Left ventricle myocardium inferior (tissue), 1 donor: ENCODE results near the gene ACADL. TPM values are rescaled to one million over a fixed set of nuclear protein-coding genes. Genes with fewer than 3 reads are reported as not detected.

Source experiments
- DNase-seq: peaks from one replicate; pipeline ENCODE4 v3.0.0-alpha.2; 2020
- H3K27ac ChIP-seq: fragments of 200-600 bp; replicated peaks from 2 replicates; pipeline ENCODE4 v1.8.0; 2021
- H3K27me3 ChIP-seq: fragments of 200-600 bp; 2 replicates; pipeline ENCODE4 v1.8.0; 2021; ENCODE audit warnings: low read depth
- H3K36me3 ChIP-seq: fragments of 200-600 bp; 2 replicates; pipeline ENCODE4 v1.8.0; 2021
- H3K4me1 ChIP-seq: fragments of 200-600 bp; 2 replicates; pipeline ENCODE4 v1.8.0; 2021
- H3K4me3 ChIP-seq: fragments of 200-600 bp; 2 replicates; pipeline ENCODE4 v1.8.0; 2021; ENCODE audit warnings: mild to moderate bottlenecking, moderate library complexity
- H3K9me3 ChIP-seq: fragments of 200-600 bp; replicated peaks from 2 replicates; pipeline ENCODE4 v1.8.0; 2021
- CTCF ChIP-seq: fragments of 200-600 bp; IDR thresholded peaks from 2 replicates; pipeline ENCODE4 v1.8.0; 2021; ENCODE audit warnings: antibody characterized with exemption, mild to moderate bottlenecking, borderline replicate concordance
- intact Hi-C: fragments of 100-400 bp; cut with micrococcal nuclease; formaldehyde crosslinking; loops from one replicate; pipeline ENCODE4 v1.11.0; 2022
- long read RNA-seq: library from polyadenylated mRNA; unstranded; transcript quantifications from one replicate; pipeline ENCODE4 v2.0.0, GENCODE V29; 2021
- total RNA-seq: library from RNA; stranded (reverse); fragmentation: NEBNext Ultra II Directional; extraction: Animal tissue kit (Norgen Biotek cat#: 25700); gene quantifications from one replicate; pipeline ENCODE4 v1.2.1, GENCODE V29; 2021
- donor health status: DM: no; HTN: yes; CAD: no; lungs with severe emphysema.

The ACADL gene
- 1.3 TPM for total RNA-seq
- long read RNA-seq, partial matches to known transcripts, result 0 of 3 reads
- long read RNA-seq, other reads (novel, unspliced or antisense), result 0 of 3 reads

DNA sequence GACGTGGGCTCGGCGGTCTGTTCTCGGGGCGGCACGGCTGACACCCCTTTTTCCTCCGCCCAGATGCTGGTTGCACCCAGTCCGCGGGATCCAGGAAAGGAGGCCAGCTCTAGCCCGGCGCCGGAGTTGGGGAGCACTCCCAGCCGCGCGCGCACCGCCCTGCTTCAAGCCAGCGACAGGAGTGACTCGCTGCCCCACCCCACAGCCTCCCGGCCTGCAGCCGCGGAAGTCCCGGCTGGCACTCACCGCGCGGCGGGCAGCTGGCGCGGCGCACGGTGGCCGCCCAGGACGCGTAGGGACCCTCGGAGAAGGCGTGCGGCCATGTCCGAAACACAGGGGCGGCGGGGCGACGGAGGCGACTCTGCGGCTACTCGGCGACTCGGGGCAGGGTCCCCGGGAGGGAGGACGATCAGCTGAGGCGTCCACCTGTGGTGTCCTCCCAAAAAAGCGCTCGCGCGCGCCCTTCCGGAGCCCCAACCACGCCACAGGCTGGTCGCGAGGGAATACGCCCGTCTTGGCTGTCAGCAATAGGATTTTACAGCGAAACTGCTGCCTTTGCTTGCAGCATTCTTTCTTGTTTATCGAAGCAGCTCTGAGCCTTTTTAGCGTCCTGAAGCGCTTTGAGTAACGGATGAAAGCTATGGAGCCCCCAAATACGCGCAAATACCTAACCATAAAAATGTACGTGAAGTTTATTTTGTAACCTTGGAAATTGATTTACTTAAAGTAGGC lies at the start of gene ACADL:
Gene ACADL (minus strand): TSS at position 507 of the 732 bp plus-strand sequence. CDS start 184 bp downstream, at position 323.
- Histone ChIP-seq H3K9me3 (no peaks in the 10 kb centered on the region), H3K27me3 (peaks cover 48% of the 10 kb centered on the region), H3K4me3 (peak within 1 kb of the TSS; percentile 75), H3K4me1 (peaks cover 14% of the 10 kb centered on the region), H3K27ac (peak within 1 kb of the TSS; percentile 53), H3K36me3 (no peaks in the 10 kb centered on the region)
- intact Hi-C loops, result no loop called here
- TF ChIP-seq CTCF, result no peak
- peak; percentile 53 for DNase-seq

DNA sequence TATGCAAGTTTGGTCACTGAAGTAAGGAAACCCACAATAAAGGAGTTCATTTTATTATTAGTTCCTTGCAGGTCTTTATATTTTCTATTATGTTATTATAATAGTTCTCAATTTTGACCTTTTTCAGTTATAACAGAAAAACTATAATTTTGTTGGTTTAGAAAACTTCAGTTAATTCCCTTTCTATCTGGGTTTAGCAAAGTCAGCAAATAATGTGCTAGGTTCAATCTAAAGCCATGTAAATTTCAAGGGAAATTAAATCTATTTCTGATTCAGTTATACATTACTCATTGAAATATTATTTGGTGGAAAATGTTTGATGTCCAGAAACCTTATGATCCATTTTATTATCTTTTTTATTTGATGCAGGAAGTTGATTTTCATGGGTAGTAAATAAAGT lies 46.1 kb upstream of the ACADL start:
- no peak for TF ChIP-seq CTCF
- H3K9me3 ChIP-seq, result peaks cover 8% of the 10 kb centered on the region
- H3K4me3 ChIP-seq, result no peak overlapping the region
- intact Hi-C loops, result no loop called here
- no peak for DNase-seq
- H3K27me3 ChIP-seq, result no peaks in the 10 kb centered on the region
- H3K36me3 ChIP-seq, result no peaks in the 10 kb centered on the region
- no peak overlapping the region for H3K27ac ChIP-seq
- no peaks in the 10 kb centered on the region for H3K4me1 ChIP-seq

DNA sequence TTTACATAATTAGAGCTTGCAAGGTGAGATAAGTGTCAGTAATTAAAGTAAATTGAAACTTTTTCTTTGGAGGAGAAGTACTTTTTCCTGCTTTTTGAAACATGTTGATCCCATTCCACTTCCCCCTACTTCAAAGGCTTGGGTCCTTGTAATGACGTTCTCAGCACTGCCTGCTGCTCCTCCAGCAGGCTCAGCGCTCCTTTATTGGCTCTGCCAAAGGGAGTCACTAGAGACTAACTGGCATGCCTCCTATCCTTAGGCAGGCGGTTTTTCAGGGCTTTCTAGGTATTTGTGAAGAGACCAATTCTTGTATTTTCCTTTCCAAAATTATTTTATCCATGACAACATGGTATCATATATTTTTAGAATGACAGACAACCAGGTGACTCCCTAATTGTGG lies 43.9 kb upstream of the ACADL start:
- no peak overlapping the region for H3K27ac ChIP-seq
- intact Hi-C loops, result no loop called here
- TF ChIP-seq CTCF, result no peak
- H3K36me3 ChIP-seq, result no peaks in the 10 kb centered on the region
- peaks cover under 1% of the 10 kb centered on the region for H3K9me3 ChIP-seq
- no peak for DNase-seq
- H3K4me3 ChIP-seq, result no peak overlapping the region
- no peaks in the 10 kb centered on the region for H3K4me1 ChIP-seq
- H3K27me3 ChIP-seq, result no peaks in the 10 kb centered on the region

DNA sequence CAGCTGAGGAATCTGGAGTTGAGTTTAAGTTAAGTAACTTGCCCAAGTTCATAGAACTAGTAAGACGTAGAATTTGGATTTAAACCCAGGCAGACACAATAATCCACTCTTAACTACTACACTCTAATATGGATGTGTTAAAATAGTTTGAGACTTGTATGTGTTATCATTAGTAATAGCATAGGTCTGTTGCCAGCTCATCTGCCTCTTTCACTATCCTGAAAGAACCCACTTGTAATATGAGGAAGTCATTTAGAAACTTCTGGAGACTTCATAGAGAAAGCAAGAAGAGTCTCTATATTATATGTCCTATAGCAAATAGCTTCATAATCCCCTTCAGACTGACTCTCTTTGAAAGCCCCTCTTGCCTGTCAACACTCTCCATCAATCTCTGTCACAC lies 43.0 kb upstream of the ACADL start:
- H3K4me1 ChIP-seq, result no peaks in the 10 kb centered on the region

DNA sequence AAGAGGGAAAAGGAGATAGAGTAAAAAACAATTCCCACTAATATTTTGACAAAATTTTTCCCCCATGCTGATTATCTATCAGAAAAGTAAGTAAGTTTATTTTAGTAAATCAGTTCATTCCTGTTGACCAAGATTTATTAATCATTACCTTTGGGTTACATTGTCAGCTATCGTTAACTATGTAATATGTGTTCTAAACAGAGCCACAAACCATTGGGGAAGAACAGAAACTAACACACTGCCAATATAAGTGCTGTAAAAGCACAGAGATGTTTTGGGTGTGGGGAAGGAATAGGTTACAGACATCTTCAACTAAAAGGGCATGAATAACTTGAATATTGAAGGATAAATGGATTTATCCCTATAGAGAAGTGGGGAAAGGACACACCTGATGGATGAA lies 42.5 kb upstream of the ACADL start:
- H3K27me3 ChIP-seq, result no peaks in the 10 kb centered on the region
- no peak for DNase-seq
- H3K36me3 ChIP-seq, result no peaks in the 10 kb centered on the region
- H3K4me3 ChIP-seq, result no peak overlapping the region
- intact Hi-C loops, result no loop called here
- no peak for TF ChIP-seq CTCF
- no peaks in the 10 kb centered on the region for H3K9me3 ChIP-seq
- no peaks in the 10 kb centered on the region for H3K4me1 ChIP-seq
- no peak overlapping the region for H3K27ac ChIP-seq

More for the DNA sequence above, 43.0 kb upstream of the ACADL start:
- intact Hi-C loops, result no loop called here
- H3K27me3 ChIP-seq, result no peaks in the 10 kb centered on the region
- no peaks in the 10 kb centered on the region for H3K9me3 ChIP-seq
- no peak overlapping the region for H3K4me3 ChIP-seq
- H3K27ac ChIP-seq, result no peak overlapping the region
- TF ChIP-seq CTCF, result no peak
- DNase-seq, result no peak
- no peaks in the 10 kb centered on the region for H3K36me3 ChIP-seq
